Stimulated activated CD4-positive, alpha-beta T cell treated with anti-CD3 and anti-CD28 coated beads, Interleukin-1b, Interleukin-23, amount 100 ng/mL, for 4 hours (primary cell): ENCODE data around the gene HGF.

Experiments
- DNase-seq, 2 donors: peaks; one replicate each; pipeline ENCODE4 v3.0.0-alpha.2; 2020; ENCODE audit warnings: low read depth in 2 of 2

HGF gene

GRCh38 chr7:81719865-81720264 is 50.0 kb downstream of the HGF start:
- no peak for DNase-seq

DNA sequence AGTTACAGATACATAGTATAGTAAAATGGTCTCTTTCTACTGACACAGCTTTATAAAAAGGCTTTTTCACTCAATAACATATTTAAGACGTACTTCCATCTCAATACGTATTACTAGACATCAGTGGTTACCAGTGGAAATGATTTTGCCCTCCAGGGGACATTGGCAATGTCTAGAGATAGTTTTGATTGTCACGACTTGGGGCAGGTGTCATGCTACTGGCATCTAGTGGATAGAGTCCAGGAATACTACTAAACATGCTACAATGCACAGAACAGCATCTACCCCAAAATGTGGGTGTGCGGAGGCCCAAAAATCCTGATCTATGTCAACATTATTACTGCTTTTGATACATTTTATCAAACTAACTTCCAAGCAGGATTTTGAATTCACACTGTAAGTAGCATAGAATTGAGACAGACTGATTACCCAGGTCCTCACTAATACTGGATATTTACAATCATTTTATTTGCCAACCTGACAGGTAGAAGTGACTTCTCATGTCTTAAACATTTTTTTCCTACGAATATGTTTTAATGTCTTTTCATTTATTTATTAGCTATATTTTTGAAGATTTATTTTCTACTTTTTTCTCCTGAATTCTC is 53.8 kb downstream of the HGF start:
- no peak for DNase-seq

DNA sequence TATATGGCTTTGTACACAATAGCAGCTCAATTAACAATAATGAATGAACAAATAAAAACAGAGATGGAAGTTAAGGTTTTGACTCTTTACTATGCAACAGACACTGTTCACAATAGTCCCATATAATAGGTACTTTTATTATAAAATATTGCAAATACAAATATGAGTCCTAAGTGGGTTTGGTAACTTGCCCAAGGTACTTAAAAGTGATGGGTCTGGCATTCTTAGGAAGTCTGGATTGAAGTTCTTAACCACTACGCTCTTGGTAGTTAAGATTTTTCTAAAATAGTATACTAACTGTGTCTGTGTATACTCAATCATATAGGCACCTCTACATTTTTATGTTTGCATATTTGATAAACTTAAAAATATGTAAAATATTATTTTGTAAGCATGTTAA is 55.5 kb downstream of the HGF start:
- no peak for DNase-seq

DNA sequence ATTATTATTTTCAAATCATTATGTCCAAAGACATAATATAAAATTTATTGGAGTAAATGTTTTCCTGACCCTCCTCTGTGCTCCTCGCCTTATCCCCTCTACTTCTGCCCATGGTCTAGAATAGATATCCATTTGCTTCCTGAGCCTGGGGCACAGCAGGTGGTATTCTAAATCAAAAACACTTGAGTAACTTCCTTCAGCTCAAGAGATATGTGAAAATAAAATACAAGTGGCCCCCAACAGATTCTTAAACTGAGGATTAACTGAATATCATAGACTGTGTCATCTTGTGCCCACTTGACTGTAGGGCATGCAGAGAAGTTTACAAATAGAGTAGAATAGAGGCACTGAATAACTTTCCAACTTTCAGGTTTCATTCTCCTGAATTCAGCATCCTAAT is 59.1 kb downstream of the HGF start:
- no peak for DNase-seq

DNA sequence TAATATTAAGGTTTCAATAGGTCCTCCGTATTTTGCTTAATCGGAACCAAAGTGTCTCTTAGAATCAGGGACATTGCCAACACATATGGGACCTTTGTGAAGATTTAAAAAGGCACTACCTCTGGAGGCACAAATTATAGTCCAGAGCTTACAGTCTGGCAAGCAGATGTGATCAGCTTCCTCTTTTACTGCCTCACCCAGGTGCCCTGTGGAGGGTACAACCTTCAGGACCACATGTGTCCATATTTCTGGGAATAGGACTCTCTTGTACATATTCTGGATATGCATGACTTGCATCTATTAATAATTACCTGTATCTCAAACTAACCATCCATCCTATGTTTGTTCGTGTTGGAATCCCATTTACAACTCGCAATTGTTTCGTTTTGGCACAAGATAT is 60.0 kb downstream of the HGF start:
- no peak for DNase-seq

DNA sequence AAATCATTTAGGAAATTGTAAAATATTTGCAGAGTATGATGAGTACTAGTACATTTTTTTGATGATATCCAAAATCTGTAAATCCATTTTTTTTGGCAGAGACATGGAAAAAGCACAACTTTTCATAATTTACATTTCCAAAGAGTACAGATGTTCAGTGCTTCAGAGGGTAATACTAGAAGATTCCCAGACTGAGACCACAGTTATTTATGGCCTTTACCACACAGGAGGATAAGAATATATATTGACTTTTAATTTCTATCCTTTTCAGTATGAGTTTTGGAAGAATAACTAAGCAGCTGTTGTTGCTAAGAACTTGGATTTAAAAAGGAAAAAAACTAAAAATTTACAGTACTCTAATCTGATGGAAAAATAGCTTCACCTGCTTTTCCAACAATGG is 61.9 kb downstream of the HGF start:
- no peak for DNase-seq

- DNase-seq, result no peak
These were observed 62.7 kb downstream of the HGF start for GRCh38 chr7:81707196-81707595.

DNA sequence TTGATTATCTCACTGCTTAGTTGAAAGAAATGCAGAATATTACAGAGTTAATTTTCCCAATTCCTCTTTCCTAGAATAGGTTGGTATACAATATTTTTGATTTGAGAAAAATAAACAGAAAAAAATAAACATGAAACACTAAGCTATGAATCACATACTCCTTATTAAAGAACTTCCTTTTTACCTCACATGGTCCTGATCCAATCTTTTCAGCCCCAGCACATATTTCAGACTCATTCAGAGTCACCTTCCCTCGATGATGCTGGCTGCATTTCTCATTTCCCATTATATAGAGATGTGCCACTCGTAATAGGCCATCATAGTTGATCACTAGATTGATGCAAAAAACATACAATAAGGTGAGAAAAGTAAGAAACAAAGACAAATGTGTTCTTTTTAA is 64.6 kb downstream of the HGF start:
- no peak for DNase-seq

GRCh38 chr7:81704595-81704994 is 65.3 kb downstream of the HGF start:
- DNase-seq, result no peak

- DNase-seq, result no peak
These were observed 70.9 kb downstream of the HGF start for GRCh38 chr7:81698965-81699364.

DNA sequence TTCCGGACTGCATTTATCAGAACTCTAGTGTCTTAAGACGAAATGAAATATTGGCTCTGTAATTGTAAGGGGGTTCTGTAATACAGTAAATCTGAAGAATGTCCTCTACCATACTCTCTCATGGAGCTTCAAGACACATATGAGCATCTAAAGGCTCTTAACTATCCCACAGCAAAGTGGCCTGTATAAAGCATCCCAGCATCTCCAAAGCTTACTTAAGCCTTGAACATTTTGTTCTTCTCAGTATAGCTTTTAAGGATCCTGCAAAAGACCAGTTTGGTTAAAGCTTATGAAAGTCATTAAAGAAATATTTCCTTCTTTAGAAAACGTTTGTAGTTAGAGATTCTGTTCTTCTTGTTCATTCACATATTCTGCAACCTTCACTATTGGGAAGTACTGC is 75.1 kb downstream of the HGF start:
- no peak for DNase-seq

DNA sequence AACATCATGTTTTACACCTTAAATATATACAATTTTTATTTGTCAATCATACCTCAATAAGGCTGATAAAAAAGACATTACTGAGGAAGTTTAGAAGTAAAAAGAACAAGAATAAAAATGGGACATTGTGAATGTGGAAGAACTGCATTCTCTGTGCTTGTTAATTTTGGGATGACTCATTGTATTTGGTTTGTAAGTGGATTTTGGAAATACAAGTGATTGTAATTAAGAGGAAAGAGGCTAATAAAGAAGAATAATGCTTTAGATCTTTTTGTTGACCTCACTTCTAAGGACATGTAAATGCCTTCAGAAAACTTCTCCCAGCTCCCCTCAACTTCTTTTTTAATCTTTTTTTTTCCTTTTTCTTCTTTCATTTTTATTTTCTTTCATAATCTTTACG is 76.0 kb downstream of the HGF start:
- DNase-seq, result no peak

DNA sequence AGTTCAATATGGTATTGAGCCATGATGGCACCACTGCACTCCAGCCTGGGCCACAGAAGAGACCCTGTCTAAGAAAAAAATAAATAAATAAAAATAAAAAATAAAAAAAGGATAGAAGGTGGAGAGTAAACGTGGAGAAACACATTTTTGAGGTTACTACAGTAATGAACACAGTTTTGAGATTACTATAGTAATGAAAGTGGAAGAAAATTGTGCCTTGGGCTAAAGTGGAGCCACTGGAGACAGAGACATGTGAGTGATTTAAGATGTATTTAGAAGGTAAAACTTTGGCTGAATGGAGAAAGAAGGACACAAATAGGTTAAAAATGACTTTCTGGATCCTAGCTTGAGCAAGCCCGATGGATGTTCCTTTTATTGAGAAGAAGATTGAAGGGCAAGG is 76.8 kb downstream of the HGF start:
- DNase-seq, result no peak

DNA sequence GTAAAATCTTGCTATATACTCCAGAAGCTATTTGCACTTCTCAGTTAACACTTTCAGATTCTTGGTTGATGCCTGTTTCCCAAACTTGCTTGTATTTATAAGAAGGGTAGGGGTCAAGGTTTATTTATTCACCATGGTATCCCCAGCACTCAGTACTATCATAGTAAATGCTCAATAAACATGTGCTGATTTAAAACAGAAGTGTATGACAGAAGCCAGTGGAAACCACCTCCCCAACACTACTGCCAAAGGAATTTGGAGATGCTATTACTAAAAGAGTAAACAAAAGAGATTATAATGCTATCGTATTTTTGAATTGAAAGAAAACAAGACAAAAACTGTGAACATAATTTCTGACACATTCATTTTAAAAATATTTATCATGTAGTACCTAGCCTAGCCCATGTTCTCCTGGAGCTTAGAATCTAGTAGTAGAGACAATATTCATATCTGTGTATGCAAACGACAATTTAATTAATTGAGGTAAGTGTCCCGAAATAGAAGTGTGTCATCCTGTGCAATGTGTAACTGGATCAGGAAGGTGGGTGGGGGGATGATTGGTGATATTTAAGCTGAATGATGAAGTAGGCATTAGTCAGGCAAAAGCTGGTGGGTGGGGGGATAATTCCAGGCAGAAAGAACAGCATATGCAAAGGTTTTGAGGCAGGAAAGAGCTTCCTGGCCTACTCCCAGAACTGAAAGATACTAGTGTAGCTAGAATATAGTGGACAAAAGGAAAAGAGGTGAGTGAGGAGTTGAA is 77.5 kb downstream of the HGF start:
- DNase-seq, result no peak

GRCh38 chr7:81691199-81691821 is 78.5 kb downstream of the HGF start:
- DNase-seq, result no peak

DNA sequence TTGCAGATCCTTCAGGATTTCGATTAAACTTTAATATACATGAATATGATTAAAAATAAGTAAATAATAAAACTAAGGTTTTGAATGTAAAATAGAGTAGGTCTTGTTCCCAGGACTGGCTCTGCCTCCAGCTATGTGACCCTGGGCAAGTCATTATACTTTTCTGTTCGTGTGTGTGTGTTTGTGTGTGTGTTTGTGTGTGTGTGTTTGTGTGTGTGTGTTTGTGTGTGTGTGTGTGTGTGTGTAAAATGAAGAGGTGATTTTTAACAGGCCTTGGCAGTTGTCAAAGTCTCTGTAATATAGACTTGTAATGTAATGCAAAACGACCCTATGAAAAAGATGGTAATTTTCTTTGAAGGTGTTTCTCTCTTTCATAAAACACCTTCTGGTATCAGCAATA is 79.2 kb downstream of the HGF start:
- no peak for DNase-seq

- DNase-seq, result no peak
These were observed 79.6 kb downstream of the HGF start for GRCh38 chr7:81690251-81690650.

DNA sequence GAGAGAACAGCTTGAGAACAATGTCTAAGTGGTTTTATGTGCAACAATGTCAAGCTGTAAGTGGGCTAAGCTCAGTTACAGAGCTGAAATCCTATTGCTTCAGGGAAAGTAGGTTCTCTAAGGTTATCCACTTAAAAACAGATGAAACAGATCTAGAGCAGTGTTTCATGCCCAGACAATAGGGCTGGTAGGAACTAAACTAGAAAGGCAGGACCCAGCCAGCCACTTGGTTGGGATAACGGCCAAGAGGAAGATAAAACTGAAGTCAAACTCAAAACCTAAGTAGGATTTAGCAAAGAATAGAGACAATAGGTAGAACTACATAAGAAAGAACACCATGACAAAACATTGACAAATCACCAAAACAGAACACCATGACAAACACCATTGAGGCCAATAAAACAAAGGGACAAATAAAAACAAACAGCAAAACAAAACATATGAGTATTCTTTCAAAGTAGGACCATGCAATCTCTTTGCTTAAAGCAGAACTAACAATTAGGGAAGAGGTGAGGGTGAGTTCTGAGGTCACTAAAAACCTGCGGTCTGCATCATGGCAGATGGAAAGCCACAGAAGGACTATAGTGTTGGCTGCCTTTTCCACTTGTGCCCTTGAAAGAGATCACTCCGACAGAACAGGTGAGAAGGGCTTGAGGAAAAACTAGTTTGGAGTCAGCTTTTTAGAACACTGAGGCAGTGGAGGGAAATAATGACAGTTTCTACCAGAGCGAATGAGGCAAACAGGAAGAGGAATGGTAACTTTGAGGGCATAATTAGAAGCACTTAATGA is 81.0 kb downstream of the HGF start:
- DNase-seq, result no peak

DNA sequence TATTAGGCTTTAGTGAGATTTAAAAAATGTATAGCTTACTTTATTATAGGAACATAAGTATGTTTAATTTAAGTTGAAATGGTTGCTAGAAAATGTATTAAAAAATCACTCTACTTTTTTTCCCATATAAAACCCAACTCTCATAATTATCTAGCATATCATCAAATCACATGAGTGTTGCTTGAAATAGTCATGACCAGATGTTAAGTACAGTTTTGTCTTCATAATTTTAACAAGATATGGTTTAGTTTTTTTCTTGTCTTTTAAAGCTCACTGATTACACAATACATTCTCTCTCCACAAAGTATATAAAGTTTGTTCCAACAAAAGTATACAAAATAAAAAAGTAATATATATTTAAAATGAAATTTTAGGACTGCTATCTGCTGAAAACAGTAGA is 82.8 kb downstream of the HGF start:
- no peak for DNase-seq

GRCh38 chr7:81685270-81685868 is 84.5 kb downstream of the HGF start:
- DNase-seq, result no peak

DNA sequence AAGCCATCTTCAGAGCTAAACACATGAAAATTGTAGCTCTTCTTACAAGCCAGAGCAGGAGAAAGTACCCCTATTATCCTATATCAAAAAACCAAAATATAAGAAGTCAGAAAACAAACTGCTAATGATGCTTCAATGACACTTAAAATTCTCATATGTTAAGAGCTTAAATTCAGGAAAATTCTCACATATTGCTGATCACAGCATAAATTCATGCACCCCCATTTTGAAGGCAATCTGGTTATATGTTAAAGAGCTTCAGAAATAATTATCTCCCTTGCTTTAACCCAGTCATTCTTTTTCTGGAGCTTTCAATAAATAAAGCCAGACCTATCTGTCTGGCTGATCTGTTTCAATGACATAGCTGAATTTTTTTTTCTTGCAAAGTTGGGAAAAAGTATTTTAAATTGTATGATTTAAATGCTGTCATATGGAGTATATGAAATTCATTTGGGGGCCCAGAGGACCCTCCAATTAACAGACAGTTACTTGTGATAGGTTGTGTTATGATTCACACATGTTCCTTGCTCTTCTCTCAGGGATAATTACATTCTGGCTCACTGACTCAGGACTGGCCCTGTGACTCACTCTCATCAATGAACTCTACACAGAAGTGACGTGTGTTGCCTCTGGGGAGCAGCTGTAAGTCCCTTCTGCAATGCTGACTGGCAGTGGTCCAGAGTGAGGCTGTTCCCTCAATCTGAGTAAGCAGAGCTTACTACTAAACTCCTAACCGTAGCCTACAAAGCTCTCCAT is 85.2 kb downstream of the HGF start:
- no peak for DNase-seq
